Naive thymus-derived CD4-positive, alpha-beta T cell (primary cell): ENCODE data around the gene LRBA. TPM values are rescaled to one million over a fixed set of nuclear protein-coding genes. Genes with fewer than 3 reads are reported as not detected.

Experiments
- ATAC-seq: fragments of 150-1000 bp; cut with Tn5 transposase; 2 replicates; pipeline ENCODE4 v1.10.0; 2021; ENCODE audit warnings: mild to moderate bottlenecking, moderate library complexity
- CTCF ChIA-PET: fragments of 350-600 bp; sonication (Branson Sonifier 250); formaldehyde crosslinking; loops from one replicate; lab custom pipeline; 2021; ENCODE audit warnings: antibody characterized with exemption; lab: Charles Lee
- POLR2A ChIA-PET: fragments of 350-600 bp; sonication (Branson Sonifier 250); formaldehyde crosslinking; loops from one replicate; lab custom pipeline; 2021; ENCODE audit warnings: antibody characterized with exemption, inconsistent platforms; lab: Charles Lee
- DNase-seq, 9 donors: peaks; one replicate each; pipeline versions ENCODE4 v3.0.0 to v3.0.0-alpha.2; 2020 to 2022; ENCODE audit warnings: mixed read lengths in 1 of 9
- H3K27ac ChIP-seq: one replicate; pipeline ENCODE4 v1.7.0; 2013; ENCODE audit warnings: mild to moderate bottlenecking, low read depth, low read length, moderate library complexity
- H3K27me3 ChIP-seq, 2 donors: one replicate each; pipeline ENCODE4 v1.7.0; 2013; ENCODE audit warnings: low read length in 2 of 2, mild to moderate bottlenecking in 2 of 2, moderate library complexity in 2 of 2; ENCODE audit not compliant: control insufficient read depth in 2 of 2, insufficient read depth in 2 of 2
- H3K36me3 ChIP-seq, 3 experiments: 1 replicate in 2 of 3; 2 replicates in 1 of 3; pipeline ENCODE4 v1.7.0; 2013; ENCODE audit warnings: low read length in 3 of 3, mild to moderate bottlenecking in 3 of 3, moderate library complexity in 1 of 3; ENCODE audit not compliant: insufficient read depth in 3 of 3, control insufficient read depth in 2 of 3
- H3K4me1 ChIP-seq, 2 donors: one replicate each; pipeline ENCODE4 v1.7.0; 2013; ENCODE audit warnings: low read length in 2 of 2, mild to moderate bottlenecking in 2 of 2, moderate library complexity in 1 of 2; ENCODE audit not compliant: control insufficient read depth in 2 of 2, insufficient read depth in 2 of 2
- H3K4me3 ChIP-seq: 2 replicates; pipeline ENCODE4 v1.7.0; 2013; ENCODE audit warnings: mild to moderate bottlenecking, low read length
- H3K9me3 ChIP-seq, 3 experiments: 1 replicate in 2 of 3; 2 replicates in 1 of 3; pipeline ENCODE4 v1.7.0; 2013; ENCODE audit warnings: low read length in 3 of 3; ENCODE audit not compliant: control insufficient read depth in 2 of 3
- H3K27ac Mint-ChIP-seq, 9 donors: one replicate each; pipeline ENCODE4 v1.8.0; 2020 to 2022; ENCODE audit warnings: mixed read lengths in 9 of 9, mild to moderate bottlenecking in 8 of 9, moderate library complexity in 5 of 9, inconsistent platforms in 2 of 9
- H3K27me3 Mint-ChIP-seq, 5 donors: one replicate each; pipeline ENCODE4 v1.8.0; 2021 to 2022; ENCODE audit warnings: mixed read lengths in 5 of 5, mild to moderate bottlenecking in 1 of 5
- H3K36me3 Mint-ChIP-seq, 5 donors: one replicate each; pipeline ENCODE4 v1.8.0; 2020 to 2022; ENCODE audit warnings: mixed read lengths in 5 of 5, mild to moderate bottlenecking in 3 of 5, inconsistent platforms in 1 of 5
- H3K4me1 Mint-ChIP-seq, 7 donors: one replicate each; pipeline ENCODE4 v1.8.0; 2020 to 2022; ENCODE audit warnings: mixed read lengths in 7 of 7, mild to moderate bottlenecking in 3 of 7, inconsistent platforms in 1 of 7
- H3K4me3 Mint-ChIP-seq, 10 donors: one replicate each; pipeline ENCODE4 v1.8.0; 2020 to 2022; ENCODE audit warnings: mild to moderate bottlenecking in 10 of 10, mixed read lengths in 10 of 10, moderate library complexity in 6 of 10, inconsistent platforms in 2 of 10
- H3K9me3 Mint-ChIP-seq, 11 donors: one replicate each; pipeline ENCODE4 v1.8.0; 2020 to 2022; ENCODE audit warnings: mixed read lengths in 11 of 11, mild to moderate bottlenecking in 4 of 11, inconsistent platforms in 1 of 11, moderate library complexity in 1 of 11
- intact Hi-C, 2 donors: fragments of 100-400 bp; cut with micrococcal nuclease; formaldehyde crosslinking; loops; one replicate each; pipeline ENCODE4 v1.15.1; 2023
- polyA plus RNA-seq, 2 donors: library from polyadenylated mRNA; unstranded; fragments of 300-500 nt; fragmentation: Illumina TruSeq; gene quantifications; one replicate each; pipeline ENCODE4 v1.2.3, GENCODE V29; 2021
- total RNA-seq, 6 experiments: library from RNA in 5 of 6; stranded (reverse) in 5 of 6; gene quantifications; 1 replicate in 5 of 6; 2 replicates in 1 of 6; pipeline ENCODE4 v1.2.3 and lab custom pipeline; 2021 to 2026

Gene LRBA
- total and polyA plus RNA-seq, 7 experiments from 2014 or later, result 20.8 to 71.4 (median 58.4) TPM

- H3K36me3 ChIP-seq, result no peaks in the 10 kb centered on the region
- no peak for DNase-seq
- CTCF ChIA-PET, result no interaction called here
- no peaks in the 10 kb centered on the region for H3K27me3 ChIP-seq
- H3K27ac ChIP-seq, result no peak overlapping the region
- Mint-ChIP-seq H3K27me3 (peaks cover 8 to 23% (median 14%) of the 10 kb centered on the region in 5 donors), H3K9me3 (peaks cover 0 to 3% (median 0%) of the 10 kb centered on the region in 11 donors), H3K4me1 (no peaks in the 10 kb centered on the region), H3K36me3 (no peaks in the 10 kb centered on the region), H3K27ac (no peak overlapping the region), H3K4me3 (no peak overlapping the region)
- no peak for ATAC-seq
- intact Hi-C loops, result no loop called here
- no peaks in the 10 kb centered on the region for H3K9me3 ChIP-seq
- POLR2A ChIA-PET, result no interaction called here
- no peaks in the 10 kb centered on the region for H3K4me1 ChIP-seq
- no peak overlapping the region for H3K4me3 ChIP-seq
Measured at GRCh38 chr4:150237110-150237872, 777.8 kb downstream of the LRBA start.

- Mint-ChIP-seq H3K27ac (no peak overlapping the region), H3K27me3 (peaks cover 8 to 23% (median 14%) of the 10 kb centered on the region in 5 donors)
- no peak for DNase-seq
Measured at GRCh38 chr4:150236626-150237025, 778.5 kb downstream of the LRBA start.

GRCh38 chr4:150235808-150236271, 779.2 kb downstream of the LRBA start:
- Mint-ChIP-seq H3K9me3 (peaks cover 0 to 3% (median 0%) of the 10 kb centered on the region in 11 donors), H3K36me3 (no peaks in the 10 kb centered on the region), H3K27ac (no peak overlapping the region), H3K27me3 (peaks cover 8 to 26% (median 15%) of the 10 kb centered on the region in 5 donors), H3K4me1 (no peaks in the 10 kb centered on the region), H3K4me3 (no peak overlapping the region)
- Histone ChIP-seq H3K27me3 (no peaks in the 10 kb centered on the region), H3K9me3 (no peaks in the 10 kb centered on the region), H3K36me3 (no peaks in the 10 kb centered on the region), H3K4me1 (no peaks in the 10 kb centered on the region), H3K4me3 (no peak overlapping the region), H3K27ac (no peak overlapping the region)
- no peak for DNase-seq
- POLR2A ChIA-PET, result no interaction called here
- CTCF ChIA-PET, result no interaction called here
- ATAC-seq, result no peak
- intact Hi-C loops, result no loop called here

More at GRCh38 chr4:150236626-150237025, 778.5 kb downstream of the LRBA start:
- ChIA-PET CTCF (no interaction called here), POLR2A (no interaction called here)
- no peak for ATAC-seq
- H3K4me1 Mint-ChIP-seq, result no peaks in the 10 kb centered on the region
- no peak overlapping the region for H3K4me3 Mint-ChIP-seq
- intact Hi-C loops, result no loop called here
- peaks cover 0 to 3% (median 0%) of the 10 kb centered on the region in 11 donors for H3K9me3 Mint-ChIP-seq
- Histone ChIP-seq H3K27ac (no peak overlapping the region), H3K4me3 (no peak overlapping the region), H3K36me3 (no peaks in the 10 kb centered on the region), H3K27me3 (no peaks in the 10 kb centered on the region), H3K4me1 (no peaks in the 10 kb centered on the region), H3K9me3 (no peaks in the 10 kb centered on the region)
- H3K36me3 Mint-ChIP-seq, result no peaks in the 10 kb centered on the region

- H3K27ac Mint-ChIP-seq, result no peak overlapping the region
- ATAC-seq, result no peak
- ChIA-PET POLR2A (no interaction called here), CTCF (no interaction called here)
- no peaks in the 10 kb centered on the region for H3K36me3 ChIP-seq
- H3K9me3 ChIP-seq, result no peaks in the 10 kb centered on the region
- H3K9me3 Mint-ChIP-seq, result peaks cover 0 to 3% (median 0%) of the 10 kb centered on the region in 11 donors
- no peak for DNase-seq
- no peaks in the 10 kb centered on the region for H3K27me3 ChIP-seq
- intact Hi-C loops, result no loop called here
- H3K27ac ChIP-seq, result no peak overlapping the region
- H3K4me1 Mint-ChIP-seq, result no peaks in the 10 kb centered on the region
- no peak overlapping the region for H3K4me3 ChIP-seq
- H3K4me3 Mint-ChIP-seq, result no peak overlapping the region
- peaks cover 8 to 27% (median 15%) of the 10 kb centered on the region in 5 donors for H3K27me3 Mint-ChIP-seq
- H3K36me3 Mint-ChIP-seq, result no peaks in the 10 kb centered on the region
- no peaks in the 10 kb centered on the region for H3K4me1 ChIP-seq
Measured at GRCh38 chr4:150235317-150235716, 779.8 kb downstream of the LRBA start.

- no peak overlapping the region for H3K4me3 ChIP-seq
- intact Hi-C loops, result no loop called here
- no peak overlapping the region for H3K4me3 Mint-ChIP-seq
Measured at GRCh38 chr4:150234246-150234645, 780.8 kb downstream of the LRBA start.

GRCh38 chr4:150232029-150232428, 783.1 kb downstream of the LRBA start:
- no peaks in the 10 kb centered on the region for H3K36me3 Mint-ChIP-seq
- Histone ChIP-seq H3K9me3 (no peaks in the 10 kb centered on the region), H3K4me1 (no peaks in the 10 kb centered on the region), H3K27ac (no peak overlapping the region), H3K4me3 (no peak overlapping the region), H3K36me3 (no peaks in the 10 kb centered on the region), H3K27me3 (no peaks in the 10 kb centered on the region)
- intact Hi-C loops, result no loop called here
- ATAC-seq (no peak), DNase-seq (no peak)
- POLR2A ChIA-PET, result no interaction called here
- no peak overlapping the region for H3K27ac Mint-ChIP-seq
- CTCF ChIA-PET, result no interaction called here
- H3K4me1 Mint-ChIP-seq, result no peaks in the 10 kb centered on the region
- H3K4me3 Mint-ChIP-seq, result no peak overlapping the region
- H3K9me3 Mint-ChIP-seq, result peaks cover 0 to 3% (median 0%) of the 10 kb centered on the region in 11 donors
- peaks cover 16 to 29% (median 24%) of the 10 kb centered on the region in 5 donors for H3K27me3 Mint-ChIP-seq

More at GRCh38 chr4:150234246-150234645, 780.8 kb downstream of the LRBA start:
- no peaks in the 10 kb centered on the region for H3K36me3 Mint-ChIP-seq
- Histone ChIP-seq H3K4me1 (no peaks in the 10 kb centered on the region), H3K9me3 (no peaks in the 10 kb centered on the region), H3K36me3 (no peaks in the 10 kb centered on the region), H3K27ac (no peak overlapping the region), H3K27me3 (no peaks in the 10 kb centered on the region)
- no peak for DNase-seq
- no peak overlapping the region for H3K27ac Mint-ChIP-seq
- POLR2A ChIA-PET, result no interaction called here
- no peak for ATAC-seq
- H3K4me1 Mint-ChIP-seq, result no peaks in the 10 kb centered on the region
- CTCF ChIA-PET, result no interaction called here
- H3K27me3 Mint-ChIP-seq, result peaks cover 8 to 26% (median 15%) of the 10 kb centered on the region in 5 donors
- H3K9me3 Mint-ChIP-seq, result peaks cover 0 to 3% (median 0%) of the 10 kb centered on the region in 11 donors
